ENCODE measurements around the gene LTO1. TPM values are rescaled to one million over a fixed set of nuclear protein-coding genes. Genes with fewer than 3 reads are reported as not detected.
A peak's percentile ranks its signal among the peaks of the same experiment; 100 is the strongest.

LTO1 gene
- total RNA-seq, 1 experiment from 2014 or later, result 27.5 TPM

GRCh38 chr11:69677749-69678148 is 2.6 kb upstream of the LTO1 start:
- ChIA-PET CTCF (interaction anchor here (0.6 to 1.7 kb wide), 2 partner anchors 27 to 233 kb away, joined by 3 to 5 read pairs; no protein-coding TSS in a partner anchor), POLR2A (interaction anchor here (0.6 kb wide), 1 partner anchor 913 kb away, joined by 6 read pairs; no protein-coding TSS in a partner anchor)
- Mint-ChIP-seq H3K36me3 (peaks cover 4% of the 10 kb centered on the region), H3K4me1 (peaks cover 7% of the 10 kb centered on the region), H3K27ac (no peak overlapping the region), H3K27me3 (ENCODE audit: low read depth) (no peaks in the 10 kb centered on the region), H3K4me3 (no peak overlapping the region), H3K9me3 (no peaks in the 10 kb centered on the region)
- DNase-seq (ENCODE audit: low spot score) (no peak), ATAC-seq (no peak)
- no peak for TF ChIP-seq NFATC4 (CRISPR knock-in tag; IDR thresholded peaks at IDR 0.05)
- TF ChIP-seq PREB (CRISPR knock-in tag; IDR thresholded peaks at IDR 0.05; ENCODE audit: borderline replicate concordance), result no peak
- TF ChIP-seq SOX15 (CRISPR knock-in tag; IDR thresholded peaks at IDR 0.05), result no peak
- no peak for TF ChIP-seq NR3C1 (CRISPR knock-in tag; conservative IDR thresholded peaks at IDR 0.05; ENCODE audit: low read depth)
- no peak for TF ChIP-seq USF1 (CRISPR knock-in tag; IDR thresholded peaks at IDR 0.05)
- no peak for TF ChIP-seq ZNF232 (CRISPR knock-in tag; IDR thresholded peaks at IDR 0.05)
- no peak for TF ChIP-seq IRF2 (CRISPR knock-in tag; IDR thresholded peaks at IDR 0.05; ENCODE audit: borderline replicate concordance, low read depth)
- no peak for TF ChIP-seq GRHL2 (CRISPR knock-in tag; IDR thresholded peaks at IDR 0.05; ENCODE audit: insufficient replicate concordance, severe bottlenecking)

GRCh38 chr11:69674267-69674885 is 777 bp downstream of the LTO1 start:
- peaks cover 16% of the 10 kb centered on the region for H3K4me1 Mint-ChIP-seq
- H3K9me3 Mint-ChIP-seq, result no peaks in the 10 kb centered on the region
- H3K27me3 Mint-ChIP-seq (ENCODE audit: low read depth), result no peaks in the 10 kb centered on the region
- peaks cover 18% of the 10 kb centered on the region for H3K36me3 Mint-ChIP-seq
- POLR2A ChIA-PET, result interaction anchor here (1.5 kb wide), 1 partner anchor 560 kb away, joined by 3 read pairs; no protein-coding TSS in a partner anchor
- ATAC-seq, result no peak
- H3K27ac Mint-ChIP-seq, result peak overlapping the region; percentile 53; the same call in 1 of the 2 replicates
- CTCF ChIA-PET, result interaction anchor here (0.7 to 2.9 kb wide), 6 partner anchors 10 to 218 kb away, joined by 3 to 22 read pairs (median 4); no protein-coding TSS in a partner anchor
- no peak for TF ChIP-seq ZNF219 (CRISPR knock-in tag; IDR thresholded peaks at IDR 0.05; ENCODE audit: borderline replicate concordance)
- H3K4me3 Mint-ChIP-seq, result peak overlapping the region; percentile 88
- DNase-seq (ENCODE audit: low spot score), result no peak

- Mint-ChIP-seq H3K27me3 (ENCODE audit: low read depth) (no peaks in the 10 kb centered on the region), H3K4me3 (no peak overlapping the region), H3K4me1 (peaks cover 16% of the 10 kb centered on the region), H3K9me3 (no peaks in the 10 kb centered on the region), H3K27ac (no peak overlapping the region), H3K36me3 (peaks cover 30% of the 10 kb centered on the region)
- ChIA-PET CTCF (interaction anchor here (2.3 to 2.6 kb wide), 2 partner anchors 10 to 12 kb away, joined by 26 to 30 read pairs; no protein-coding TSS in a partner anchor), POLR2A (no interaction called here)
- ATAC-seq, result no peak
- no peak for DNase-seq (ENCODE audit: low spot score)
- no peak for TF ChIP-seq NFYB (CRISPR knock-in tag; conservative IDR thresholded peaks at IDR 0.05; ENCODE audit: low read depth)
- no peak for TF ChIP-seq IRF2 (CRISPR knock-in tag; IDR thresholded peaks at IDR 0.05; ENCODE audit: borderline replicate concordance, low read depth)
- no peak for TF ChIP-seq AR (CRISPR knock-in tag; IDR thresholded peaks at IDR 0.05)
- no peak for TF ChIP-seq PREB (CRISPR knock-in tag; IDR thresholded peaks at IDR 0.05; ENCODE audit: borderline replicate concordance)
- TF ChIP-seq TEAD4 (CRISPR knock-in tag; IDR thresholded peaks at IDR 0.05), result no peak
- TF ChIP-seq CBFB (CRISPR knock-in tag; IDR thresholded peaks at IDR 0.05; ENCODE audit: low read depth), result no peak
- no peak for TF ChIP-seq CREM (CRISPR knock-in tag; IDR thresholded peaks at IDR 0.05)
- TF ChIP-seq RORB (CRISPR knock-in tag; IDR thresholded peaks at IDR 0.05), result no peak
- TF ChIP-seq ZNF425 (CRISPR knock-in tag; conservative IDR thresholded peaks at IDR 0.05), result no peak
- TF ChIP-seq ZNF396 (CRISPR knock-in tag; IDR thresholded peaks at IDR 0.05; ENCODE audit: borderline replicate concordance), result no peak
- no peak for TF ChIP-seq STAT6 (CRISPR knock-in tag; conservative IDR thresholded peaks at IDR 0.05; ENCODE audit: low read depth)
These were observed 3.3 kb downstream of the LTO1 start for GRCh38 chr11:69671734-69672465.
